Measurements from ENCODE around the gene ZNF212.
A peak's percentile ranks its signal among the peaks of the same experiment; 100 is the strongest.

ZNF212 gene

DNA sequence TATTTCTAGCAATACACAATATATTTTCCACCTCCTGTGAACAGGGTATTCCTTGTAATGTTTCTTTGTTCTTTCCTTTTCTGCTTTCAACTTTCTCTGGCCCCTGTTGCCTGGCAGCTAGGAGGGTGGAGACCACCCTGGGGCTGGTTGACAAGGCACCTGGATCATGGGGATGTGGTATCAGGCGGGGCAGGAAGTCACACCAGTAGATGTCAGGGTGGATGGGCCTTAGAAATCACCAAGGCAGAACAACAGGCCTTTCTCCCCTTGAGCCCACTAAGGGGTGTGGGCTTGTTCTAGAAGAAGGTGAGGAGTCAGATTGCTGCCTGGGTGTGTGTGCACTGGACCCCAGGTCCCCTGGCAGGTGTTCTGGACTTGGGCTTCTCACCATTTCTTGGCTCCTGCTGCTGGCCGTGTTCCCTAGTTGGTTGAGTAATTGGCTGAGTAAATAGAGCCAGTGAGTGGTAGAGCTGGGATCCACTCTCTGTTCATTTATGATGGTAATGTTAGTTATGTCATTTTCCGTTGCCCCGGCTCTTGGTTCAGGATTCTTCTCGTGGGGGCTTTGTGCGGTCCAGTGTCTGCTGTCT lies 47.5 kb downstream of the ZNF212 start:
- DNase-seq = no peak

DNA sequence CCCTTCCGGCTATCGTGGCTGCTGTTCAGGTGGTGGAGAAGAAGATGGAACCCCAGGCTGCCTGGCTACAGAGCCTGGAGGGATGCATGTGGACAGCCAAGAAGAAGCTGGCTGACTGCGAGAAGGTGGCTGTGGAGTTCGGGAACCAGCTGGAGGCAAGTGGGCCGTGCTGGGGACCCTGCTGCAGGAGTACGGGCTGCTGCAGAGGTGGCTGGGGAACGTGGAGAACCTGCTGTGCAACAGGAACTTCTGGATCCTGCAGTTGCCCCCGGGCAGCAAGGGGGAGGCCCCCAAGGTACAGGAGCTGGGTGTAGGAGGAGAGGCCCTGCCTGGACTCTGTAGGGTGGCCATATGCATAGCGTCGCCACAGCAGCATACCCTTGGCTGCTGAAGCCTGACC lies 48.2 kb downstream of the ZNF212 start:
- no peak for DNase-seq

DNA sequence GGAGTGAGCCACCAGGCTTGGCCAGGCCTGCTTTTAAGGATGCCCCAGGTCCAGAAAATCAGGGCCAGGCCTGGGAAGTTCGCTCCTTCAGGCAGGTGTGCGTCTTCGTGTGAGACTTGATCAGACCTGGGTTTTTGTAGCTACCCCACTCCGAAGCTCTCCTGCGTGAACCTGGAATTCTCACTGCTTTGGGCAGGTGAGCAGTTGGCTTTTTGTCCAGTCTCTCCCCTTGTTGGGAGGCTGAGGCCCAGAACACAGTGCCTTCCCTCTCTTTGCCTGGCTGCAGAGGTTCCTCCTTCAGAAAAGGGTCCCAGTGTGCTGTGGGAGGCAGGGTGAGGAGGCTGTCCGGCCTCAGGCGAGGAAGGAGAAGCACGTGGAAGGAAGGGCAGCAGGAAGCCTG lies 49.8 kb downstream of the ZNF212 start:
- DNase-seq = no peak

DNA sequence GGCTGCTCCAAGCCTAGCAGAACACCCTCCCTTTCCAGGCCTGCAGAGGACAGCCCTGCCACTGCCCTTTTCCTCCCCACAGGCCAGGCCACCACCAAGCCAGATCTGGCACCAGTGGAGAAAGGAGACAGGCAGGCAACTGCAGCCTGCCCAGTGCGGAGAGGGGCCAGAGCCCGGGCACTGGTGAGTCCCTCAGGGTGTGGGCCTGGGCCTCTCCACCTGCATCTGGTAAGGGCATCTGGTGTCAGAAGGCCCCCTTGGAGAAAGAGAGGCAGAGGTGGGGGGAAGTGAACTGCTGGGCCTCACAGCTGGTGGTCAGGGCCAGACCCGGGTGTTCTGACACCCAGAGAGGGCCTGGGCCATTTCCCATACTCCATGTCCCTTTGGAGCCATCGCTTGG lies 50.4 kb downstream of the ZNF212 start:
- DNase-seq = no peak

DNA sequence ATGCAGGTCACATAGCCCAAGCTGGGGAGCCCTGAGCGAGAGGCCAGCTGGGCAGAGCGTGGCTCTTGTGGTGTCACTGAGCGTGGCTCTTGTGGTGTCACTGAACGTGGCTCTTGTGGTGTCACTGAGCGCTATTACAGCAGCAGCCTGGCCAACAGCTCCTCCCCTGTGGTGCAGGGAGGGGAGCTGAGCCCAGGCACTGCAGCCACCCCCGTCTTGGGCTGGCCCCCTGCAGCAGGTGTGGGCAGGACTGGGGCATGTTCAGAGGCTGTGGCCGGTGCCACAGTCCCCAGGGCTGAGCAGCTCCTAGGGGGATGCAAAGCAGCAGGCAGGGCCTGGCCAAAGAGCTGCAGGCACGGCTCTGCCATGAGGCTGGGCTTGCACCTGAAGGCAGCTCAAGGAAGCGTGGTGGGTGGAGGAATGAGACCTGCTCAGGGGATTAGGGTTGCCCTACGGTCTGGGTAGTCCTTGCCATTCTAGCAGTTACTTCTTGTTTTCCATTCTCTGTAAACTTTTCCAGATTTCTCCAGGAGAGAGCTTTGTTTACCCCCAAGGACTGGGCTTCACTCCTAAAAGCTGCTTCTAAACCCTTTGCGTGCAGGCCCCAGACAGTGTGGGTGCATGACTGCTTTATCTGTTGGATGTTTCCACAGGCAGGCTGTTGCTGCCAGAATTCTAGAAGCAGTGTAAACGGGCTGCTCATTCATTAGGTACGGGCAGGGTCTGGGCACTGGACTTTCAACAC lies 51.8 kb downstream of the ZNF212 start:
- DNase-seq = peak in 1 of 5 donors; percentile 18

DNA sequence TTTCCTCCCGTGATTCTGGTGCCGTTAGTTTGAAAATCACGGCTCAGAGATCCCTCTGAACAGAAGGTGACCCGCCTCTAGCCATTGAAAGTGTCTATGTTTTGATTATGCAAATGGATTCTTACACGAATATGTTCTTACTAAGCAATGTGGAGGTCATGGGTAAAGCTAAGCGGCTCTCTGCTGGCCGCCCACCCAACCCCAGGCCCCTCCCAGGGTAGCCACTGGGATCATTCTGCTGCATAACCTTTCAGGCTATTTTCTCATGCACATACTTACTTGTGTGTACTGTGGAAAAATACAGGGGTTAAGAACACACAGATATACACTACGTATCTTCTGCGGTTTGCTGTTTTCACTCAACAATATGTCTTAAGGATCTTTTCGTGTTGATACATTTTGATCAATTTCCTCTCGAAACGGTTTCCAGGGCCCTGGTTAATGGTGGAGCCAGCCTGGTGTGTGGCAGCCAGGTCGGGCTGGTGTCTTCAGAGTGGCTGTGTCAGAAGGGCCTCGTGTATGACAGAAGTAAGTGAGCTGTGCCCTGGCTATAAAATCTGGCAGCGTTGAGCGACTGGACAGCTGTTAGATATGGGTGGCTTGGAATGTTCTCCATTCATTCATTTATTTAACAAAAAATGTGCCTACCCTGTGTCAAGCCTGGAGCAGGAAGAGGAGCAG lies 52.5 kb downstream of the ZNF212 start:
- no peak for DNase-seq

DNA sequence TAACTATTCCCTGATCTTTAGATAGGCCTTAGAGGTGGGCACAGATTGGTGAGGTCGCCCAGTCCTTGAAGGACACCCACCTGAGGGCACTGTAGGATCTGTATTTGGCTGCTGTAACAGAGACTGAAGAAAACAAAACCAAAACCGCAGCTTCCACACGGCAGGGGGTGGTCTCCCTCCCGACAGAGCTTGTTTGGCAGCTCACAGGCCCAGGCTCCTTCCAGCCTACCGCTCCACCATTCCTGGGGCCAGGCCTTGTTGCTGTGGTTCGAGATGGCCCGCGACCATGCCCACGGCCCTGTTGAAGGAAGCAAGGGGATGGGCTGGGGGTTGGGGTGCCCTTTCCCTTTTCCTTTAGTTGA lies 53.0 kb downstream of the ZNF212 start:
- no peak for DNase-seq

DNA sequence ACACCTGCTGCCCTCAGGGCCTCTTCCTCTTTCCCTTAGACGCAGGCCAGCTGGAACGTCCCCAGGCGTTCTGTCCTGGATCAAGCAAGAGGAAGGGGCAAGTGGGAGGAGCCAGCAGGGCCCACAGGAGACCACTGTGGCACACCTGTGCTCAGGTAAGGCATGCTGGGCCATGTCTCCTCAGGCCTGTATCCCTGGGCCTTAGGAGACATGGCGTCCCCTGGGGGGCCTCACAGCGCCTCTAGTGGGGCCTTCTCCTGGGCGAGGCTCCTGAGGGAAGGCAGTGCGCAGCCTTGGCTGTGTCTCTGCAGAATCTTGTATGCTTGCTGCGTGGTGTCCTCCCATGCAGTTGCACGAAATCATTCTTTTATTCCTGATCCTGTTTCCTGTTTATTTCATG lies 53.9 kb downstream of the ZNF212 start:
- DNase-seq = no peak

DNA sequence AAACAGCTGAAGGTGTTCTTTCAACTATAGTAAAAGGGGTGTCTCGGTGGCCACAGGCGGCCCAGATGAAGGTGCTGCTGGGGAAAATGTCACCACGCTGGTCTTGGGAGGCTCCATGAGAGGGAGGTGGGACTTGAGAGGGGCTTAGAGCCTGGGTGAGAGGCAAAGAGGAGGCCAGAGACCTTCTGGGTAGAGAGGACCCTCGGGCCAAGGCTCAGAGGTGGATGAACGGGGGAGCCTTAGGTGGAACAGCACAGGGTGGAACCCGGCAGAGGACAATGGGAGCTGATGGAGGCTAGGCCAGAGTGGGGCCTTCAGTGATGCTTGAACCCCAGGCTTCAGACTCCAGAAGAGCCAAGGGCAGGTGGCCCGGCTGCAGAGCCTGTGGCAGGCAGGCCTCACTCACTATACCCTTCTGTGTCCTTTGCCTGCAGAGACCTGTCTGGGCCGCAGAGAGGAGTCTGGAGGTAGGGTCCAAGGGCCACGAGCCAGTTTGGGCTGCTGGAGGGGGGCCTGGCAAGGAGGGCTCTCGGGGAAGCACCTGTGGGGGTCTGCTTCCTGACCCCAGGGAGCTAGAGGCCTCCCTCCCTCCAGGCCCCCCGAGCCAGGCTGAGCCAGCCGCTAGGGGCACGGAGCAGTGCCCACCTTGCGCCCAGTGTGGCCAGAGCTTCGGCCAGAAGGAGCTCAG lies 54.6 kb downstream of the ZNF212 start:
- DNase-seq = no peak

DNA sequence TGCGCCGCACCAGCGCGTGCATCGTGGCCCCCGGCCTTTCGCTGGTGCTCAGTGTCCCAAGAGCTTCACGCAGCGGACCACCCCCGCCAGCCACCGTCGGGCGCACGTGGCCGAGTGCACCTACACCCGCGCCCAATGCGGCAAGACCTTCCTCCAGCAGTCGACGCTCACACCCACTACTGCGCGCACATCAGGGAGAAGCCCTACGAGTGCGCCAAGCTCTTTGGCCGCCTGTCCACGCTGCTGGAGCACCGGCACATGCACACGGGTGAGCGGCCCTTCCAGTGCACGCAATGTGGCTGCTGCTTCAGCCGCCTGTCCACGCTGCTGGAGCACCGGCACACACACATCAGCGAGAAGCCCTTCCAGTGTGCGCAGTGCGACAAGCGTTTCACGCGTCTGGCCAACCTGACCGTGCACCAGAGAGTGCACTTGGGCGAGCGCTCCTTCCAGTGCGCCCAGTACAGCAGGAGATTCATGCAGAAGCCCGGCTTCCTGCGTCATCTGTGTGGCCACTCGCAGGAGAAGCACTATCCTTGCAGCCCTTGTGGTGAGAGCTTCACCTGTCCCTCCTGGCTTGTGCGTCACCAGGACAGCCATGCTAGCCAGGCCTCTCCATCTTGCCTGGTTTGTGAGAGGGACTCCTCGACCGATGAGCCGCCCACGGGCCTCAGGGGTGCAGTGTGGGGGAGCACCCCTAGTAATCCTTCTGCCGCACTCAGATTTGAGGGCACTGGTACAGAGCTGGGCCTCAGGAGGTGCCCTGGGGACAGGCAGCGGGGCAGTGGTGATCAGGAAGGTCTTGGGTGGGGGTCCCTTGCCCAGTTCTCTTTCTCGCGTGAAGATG lies 55.4 kb downstream of the ZNF212 start:
- no peak for DNase-seq

DNA sequence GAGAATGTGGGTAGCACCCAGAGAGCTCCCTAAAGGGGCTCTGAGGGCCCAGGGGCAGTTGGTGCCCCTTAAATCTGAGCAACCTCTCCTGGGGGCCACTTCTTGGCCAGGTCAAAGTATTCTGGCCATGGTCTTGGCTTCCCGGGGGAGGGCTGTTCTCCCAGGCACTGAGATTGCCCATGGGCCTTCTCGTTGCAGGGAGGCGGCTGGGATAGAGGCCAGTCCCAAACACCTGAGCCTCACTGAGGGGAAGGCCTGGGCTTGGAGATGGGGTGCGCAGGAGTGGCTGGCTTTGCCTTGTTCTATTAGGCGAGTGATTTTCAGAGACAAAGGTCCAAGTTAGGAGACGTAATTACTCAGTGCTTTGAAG lies 56.0 kb downstream of the ZNF212 start:
- no peak for DNase-seq

DNA sequence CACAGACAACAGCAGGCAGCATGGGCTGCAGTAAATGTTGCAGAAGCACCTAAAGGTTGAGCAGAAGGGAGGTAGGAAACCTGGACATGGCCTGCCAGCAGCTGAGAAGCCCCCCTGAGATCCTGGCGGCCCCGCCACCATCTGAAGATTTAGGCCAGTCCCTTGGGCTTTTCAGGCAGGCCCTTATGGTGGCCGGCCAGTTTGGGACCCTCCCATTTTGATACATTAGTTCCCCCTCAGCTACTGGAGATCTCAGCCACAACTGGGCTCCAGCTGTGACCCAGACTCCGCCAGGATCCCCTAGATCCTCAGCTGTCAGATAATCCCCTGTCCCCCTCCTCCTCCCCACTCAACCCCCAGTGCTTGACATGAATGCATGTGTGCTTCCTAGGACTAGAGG lies 56.9 kb downstream of the ZNF212 start:
- DNase-seq = no peak

DNA sequence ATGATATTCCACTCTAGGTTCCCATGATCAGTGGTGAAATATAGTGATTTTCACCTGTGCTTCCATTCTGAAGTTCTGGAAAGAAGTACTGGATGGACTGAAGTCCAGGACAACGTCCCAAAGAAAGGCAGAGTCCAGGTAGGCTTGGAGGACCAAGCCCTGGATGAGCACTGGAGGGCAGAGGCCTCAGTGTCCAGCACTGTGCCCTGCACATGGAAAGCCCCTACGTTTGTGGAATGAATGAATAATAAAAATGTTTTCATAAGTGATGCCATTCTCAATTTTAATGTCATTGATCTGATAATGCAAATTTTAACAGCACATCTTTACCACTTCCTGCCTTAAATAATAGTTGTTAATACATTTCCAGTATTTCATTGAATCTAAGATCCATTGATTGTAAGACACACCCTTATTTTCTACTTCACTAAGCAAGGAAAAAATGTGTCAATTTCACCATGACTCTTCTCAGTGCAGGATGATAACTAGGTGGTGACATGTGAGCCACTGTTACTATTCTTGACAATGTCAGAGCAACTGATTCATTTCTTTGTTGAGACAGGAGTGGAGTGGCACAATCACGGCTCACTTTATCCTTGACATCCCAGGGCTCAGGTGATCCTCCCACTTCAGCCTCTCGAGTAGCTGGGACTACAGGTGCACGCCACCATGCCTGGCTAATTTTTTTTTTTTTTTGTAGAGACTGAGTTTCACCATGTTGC lies 57.7 kb downstream of the ZNF212 start:
- DNase-seq = no peak

DNA sequence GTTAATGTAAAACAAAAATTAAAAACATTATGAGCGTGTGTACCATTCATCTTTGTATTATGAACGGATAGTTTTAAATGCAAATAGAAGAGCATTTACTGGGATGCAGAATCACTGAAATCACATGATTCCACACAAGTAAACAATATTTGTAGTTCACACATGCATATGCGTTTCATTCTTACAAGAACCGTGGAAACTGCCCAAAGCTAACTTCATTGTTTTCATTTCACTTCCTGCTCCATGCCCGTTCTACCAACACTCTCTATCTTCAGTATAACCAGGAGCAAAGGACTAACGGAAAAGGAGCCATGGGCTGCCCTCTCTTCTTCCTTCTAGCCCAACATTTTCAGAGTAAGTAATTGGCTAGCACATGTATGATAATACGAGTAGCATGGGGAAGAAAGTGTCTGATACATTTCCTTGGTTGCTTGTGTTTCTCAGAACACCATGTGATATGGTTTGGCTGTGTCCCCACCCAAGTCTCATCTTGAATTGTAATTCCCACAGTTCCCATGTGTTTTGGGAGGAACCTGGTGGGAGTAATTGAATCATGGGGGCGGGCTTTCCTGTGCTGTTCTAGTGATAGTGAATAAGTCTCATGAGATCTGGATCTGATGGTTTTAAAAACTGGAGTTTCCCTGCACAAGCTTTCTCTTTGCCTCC lies 61.3 kb downstream of the ZNF212 start:
- no peak for DNase-seq

DNA sequence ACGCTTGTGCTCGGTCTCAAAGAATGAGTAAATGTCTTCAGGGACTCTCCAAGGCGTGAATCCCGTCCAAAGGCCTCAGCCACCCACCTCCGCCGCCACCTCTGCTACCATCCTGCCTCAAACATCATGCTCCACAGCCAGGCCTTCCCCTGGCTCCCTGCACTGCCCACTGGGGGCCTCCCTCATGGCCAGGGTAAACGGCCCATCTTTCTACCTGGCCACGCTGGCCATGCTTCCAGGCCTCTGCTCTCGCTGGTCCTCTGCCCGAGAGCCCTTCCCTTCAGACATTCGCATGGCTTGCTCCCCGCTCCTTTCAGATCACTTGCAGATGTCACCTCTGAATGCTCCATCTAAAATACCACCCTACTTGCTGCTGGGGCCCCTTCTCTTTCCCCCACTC lies 62.8 kb downstream of the ZNF212 start:
- no peak for DNase-seq

DNA sequence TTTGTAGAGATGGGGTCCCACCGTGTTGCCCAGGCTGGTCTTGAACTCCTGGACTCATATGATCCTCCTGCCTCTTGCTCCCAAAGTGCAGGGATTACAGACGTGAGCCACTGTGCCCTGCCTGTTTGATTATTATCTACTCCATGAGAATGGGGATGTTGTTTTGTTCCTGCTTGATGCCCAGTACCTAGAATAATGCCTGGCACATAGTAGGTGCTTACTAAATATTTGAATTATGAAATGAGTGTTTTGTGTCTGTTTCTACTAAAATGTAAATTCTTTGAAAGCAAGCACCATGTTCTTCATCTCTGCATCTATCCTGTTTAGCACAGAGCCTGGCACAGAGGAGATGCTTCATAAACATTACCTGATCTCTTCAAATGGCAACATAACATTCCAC lies 63.4 kb downstream of the ZNF212 start:
- no peak for DNase-seq

DNA sequence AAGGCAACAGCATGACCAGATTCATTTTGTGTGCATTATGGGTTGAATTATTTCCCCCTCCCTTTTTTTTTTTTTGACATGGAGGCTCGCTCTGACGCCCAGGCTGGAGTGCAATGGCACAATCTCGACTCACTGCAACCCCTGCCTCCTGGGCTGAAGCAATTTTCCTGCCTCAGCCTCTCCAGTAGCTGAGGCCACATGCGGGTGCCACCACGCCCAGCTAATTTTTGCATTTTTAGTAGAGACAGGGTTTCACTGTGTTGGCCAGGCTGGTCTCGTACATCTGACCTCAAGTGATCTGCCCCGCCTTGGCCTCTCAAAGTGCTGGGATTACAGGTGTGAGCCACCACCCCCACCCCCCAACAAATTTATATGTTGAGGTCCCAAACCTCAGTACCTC lies 64.6 kb downstream of the ZNF212 start:
- DNase-seq = no peak
